CD4-positive, alpha-beta T cell treated with Interleukin-2 at 100 ng/mL for 4 hours (primary cell): ENCODE data around the gene DUSP14.
"Not testable (repeated sequence)": the region's sequence is repeated elsewhere in the genome, so short reads cannot be mapped to it uniquely, and the experiment has no call there.

Source experiments
- DNase-seq: peaks from one replicate; pipeline ENCODE4 v3.0.0-alpha.2; 2020; ENCODE audit warnings: low spot score

Gene DUSP14

DNA sequence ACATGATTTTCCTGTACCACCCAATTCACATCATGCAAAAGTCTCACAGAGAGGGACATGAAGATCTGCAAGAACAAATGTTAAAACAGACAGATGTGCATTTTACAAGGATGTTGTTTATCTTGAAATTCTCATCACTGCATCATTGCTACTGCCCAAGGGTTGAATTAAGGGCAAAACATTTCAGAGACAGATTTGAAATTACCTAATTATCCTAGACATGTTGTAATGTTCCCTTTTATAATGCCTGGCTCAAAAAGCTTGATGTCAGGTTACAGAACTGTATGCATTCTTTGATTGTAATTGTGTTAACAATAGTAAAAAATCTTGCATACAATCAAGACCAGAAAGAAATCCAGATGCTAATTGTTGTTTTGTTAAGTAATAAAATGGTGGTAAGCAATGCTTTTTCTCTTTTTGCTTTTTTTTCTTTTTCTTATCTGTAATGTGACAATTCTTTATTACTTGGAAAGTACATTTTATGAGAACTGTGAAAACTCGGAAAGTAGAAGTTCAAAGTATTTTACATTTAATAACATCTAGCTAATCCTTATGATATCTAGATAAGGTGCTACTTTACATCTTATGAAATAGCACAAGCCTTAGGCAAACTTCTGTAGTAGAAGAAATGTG lies 3.6 kb upstream of the DUSP14 start:
- DNase-seq, result no peak

GRCh38 chr17:37488009-37488604 lies 1.6 kb upstream of the DUSP14 start:
- peak; percentile 3 for DNase-seq

DNA sequence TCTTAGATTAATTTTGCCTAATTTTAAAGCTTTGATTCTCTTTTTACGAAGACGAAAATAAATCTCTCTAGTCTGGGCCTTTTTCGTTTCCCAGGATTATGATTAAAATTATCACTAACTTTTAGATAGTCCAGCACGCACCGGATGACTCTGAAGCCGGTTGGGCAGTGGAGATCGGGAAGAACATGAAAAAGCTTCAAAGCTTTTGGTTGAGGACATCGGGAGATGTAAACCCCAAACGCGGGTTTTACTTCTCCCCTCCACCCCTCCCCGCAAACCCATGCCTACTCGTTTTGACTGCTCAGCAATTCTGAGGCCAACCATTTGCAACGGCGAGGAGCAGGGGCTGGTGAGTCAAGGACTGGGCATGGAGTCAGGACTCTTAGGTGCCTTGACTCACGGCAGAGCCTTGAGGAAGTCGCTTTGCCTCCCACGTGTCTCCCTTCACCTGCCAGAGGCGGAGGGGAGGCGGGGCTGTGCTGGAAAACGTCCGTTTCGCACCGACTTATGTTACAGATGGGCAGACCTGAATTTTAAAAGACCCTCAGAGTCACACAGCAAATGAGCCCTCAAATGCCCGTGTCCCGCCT lies 989 bp upstream of the DUSP14 start:
- peak; percentile 72 for DNase-seq

DNA sequence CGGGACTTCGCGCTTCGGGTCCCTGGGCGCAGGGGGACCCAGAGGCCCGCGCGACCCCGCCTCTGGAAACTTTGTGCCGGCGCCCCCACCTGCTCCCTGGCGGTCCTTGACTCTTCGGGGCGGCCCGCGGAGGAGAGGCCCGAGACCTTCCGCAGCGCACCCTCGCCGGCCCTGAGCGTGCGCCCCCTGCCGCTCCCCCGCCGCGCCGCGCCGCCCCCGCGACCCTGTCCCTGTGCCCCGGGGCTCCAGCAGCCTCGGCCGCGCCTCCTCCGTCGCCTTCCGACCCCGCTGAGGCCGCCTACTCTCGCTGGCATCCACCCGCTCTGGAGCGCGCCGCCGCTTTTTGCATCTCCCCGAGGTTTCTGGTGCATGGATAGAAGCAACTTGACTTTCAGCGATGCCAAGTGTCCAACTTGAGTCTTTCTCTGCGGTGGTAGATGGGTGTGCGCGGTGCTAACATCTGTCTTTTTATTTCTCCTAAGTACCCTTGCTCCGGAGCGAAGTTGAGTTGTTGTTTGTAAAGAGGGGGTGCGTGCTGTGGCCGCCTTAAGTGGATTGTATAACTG lies 414 bp downstream of the DUSP14 start:
- peak; percentile 69 for DNase-seq

- DNase-seq, result no peak
These were observed 1.2 kb downstream of the DUSP14 start for GRCh38 chr17:37490638-37491614.

- no peak for DNase-seq
These were observed 2.5 kb downstream of the DUSP14 start for GRCh38 chr17:37492167-37492566.

GRCh38 chr17:37493249-37494027 lies 3.7 kb downstream of the DUSP14 start:
- no peak for DNase-seq

DNA sequence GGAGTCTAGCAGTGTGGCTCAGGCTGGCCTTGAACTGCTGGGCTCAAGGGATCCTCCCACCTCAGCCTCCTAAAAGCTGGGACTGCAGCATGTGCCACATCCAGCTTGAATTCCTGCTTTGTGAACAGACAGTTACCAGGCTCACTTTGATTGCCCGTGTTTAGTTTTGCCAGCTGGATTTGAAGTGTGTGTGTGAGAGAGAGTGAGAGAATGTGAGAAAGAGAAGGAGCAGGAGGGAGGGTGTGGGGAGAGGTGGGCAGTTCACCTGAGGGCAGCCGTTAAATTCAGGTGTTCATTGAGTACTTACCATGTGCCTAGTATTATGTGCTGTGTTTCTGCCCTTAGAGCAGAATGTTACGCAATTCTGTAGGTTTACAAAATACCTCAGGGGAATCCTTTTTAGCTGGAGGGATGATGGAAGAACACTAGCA lies 4.7 kb downstream of the DUSP14 start:
- no peak for DNase-seq

DNA sequence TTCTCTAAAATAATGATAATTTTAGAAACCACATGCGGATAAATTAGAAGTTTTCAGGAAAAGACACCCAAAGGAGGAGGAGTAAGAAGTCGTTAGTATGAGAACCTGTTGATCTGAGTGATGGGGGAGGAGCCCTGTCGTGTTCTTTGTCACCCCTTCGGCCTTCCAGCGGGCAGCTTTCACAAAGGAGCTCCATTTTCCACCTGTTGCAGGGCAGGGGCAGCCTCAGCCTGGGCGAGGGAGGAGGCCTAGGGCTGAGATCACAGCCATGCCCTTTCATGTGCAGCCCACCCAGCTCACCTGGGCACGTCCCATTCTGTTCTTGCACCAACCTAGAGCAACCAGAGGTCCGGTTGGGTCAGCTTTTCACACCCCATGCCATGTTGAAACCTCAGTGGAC lies 5.3 kb downstream of the DUSP14 start:
- no peak for DNase-seq

- no peak for DNase-seq
These were observed 10.7 kb downstream of the DUSP14 start for GRCh38 chr17:37500378-37500777.

- no peak for DNase-seq
These were observed 12.6 kb downstream of the DUSP14 start for GRCh38 chr17:37502009-37502936.

DNA sequence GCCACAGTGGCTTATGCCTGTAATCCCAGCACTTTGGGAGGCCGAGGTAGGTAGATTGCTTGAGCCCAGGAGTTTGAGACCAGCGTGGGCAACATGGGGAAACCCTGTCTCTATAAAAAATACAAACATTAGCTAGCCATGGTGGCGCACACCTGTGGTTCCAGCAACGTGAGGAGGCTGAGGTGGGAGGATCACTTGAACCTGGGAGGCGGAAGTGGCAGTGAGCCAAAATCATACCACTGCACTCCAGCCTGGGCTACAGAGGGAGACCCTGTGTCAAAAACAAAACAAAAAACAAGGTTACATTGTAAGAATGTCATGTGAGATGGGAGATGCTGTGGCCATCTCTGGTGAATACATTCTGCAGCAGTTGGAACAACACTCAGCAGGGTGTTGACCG lies 13.5 kb downstream of the DUSP14 start:
- DNase-seq, result no peak

DNA sequence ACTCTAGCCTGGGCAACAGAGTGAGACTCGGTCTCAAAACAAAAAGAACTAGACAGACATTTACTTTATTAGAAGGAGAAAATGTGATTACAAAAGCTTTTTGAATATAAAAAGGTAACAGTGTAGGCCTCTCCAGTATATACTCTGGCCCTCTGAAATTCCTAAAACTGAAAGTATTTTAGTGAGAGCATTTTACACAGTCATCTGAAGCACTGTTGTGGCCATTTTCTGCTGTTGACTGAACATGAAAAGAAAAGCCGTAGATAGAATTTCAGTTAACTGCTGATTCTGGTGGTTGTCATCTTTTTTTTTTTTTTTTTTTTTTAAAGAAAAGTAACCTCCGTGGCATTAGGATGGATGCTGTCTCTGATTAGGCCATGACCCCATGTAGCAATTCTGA lies 15.6 kb downstream of the DUSP14 start:
- DNase-seq, result no peak

DNA sequence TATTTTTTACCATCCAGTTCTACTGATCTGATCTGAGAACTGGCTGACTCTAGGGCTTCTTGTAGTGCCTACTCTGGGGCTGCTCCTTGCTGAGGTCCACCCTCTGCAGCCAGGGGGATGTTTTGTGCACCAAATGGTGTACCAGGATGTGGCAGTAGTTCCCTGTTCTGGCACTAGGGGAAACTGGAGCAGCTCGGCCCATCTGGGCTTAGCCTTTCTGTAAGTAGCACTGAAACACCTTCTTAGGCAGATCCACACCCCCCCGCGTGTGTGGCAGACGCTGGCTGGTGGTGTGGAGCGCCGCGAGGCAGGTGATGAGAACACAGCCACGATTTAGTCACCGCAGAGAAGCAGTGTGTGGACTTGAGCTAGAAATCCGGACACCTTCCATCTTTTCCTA lies 17.0 kb downstream of the DUSP14 start:
- DNase-seq, result no peak

DNA sequence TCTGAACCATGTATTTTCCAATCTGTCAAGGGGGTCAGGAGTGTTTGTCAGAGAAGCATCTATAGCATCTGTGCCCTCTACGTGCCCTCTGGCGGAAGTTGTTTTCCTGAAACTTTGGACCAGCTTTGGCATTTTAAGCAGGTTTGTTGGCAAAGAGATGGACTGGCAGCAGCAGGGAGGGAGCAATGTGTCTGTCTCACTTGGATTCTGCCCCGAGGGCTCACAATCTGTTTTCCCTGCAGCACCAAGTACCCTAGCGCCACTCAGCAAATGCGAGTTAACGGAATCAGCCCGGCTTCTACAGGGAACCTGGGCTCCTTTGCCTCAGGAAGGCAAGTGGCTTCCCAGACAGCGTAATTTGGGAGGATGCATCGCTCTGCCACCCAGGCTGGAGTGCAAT lies 17.4 kb downstream of the DUSP14 start:
- DNase-seq, result no peak

DNA sequence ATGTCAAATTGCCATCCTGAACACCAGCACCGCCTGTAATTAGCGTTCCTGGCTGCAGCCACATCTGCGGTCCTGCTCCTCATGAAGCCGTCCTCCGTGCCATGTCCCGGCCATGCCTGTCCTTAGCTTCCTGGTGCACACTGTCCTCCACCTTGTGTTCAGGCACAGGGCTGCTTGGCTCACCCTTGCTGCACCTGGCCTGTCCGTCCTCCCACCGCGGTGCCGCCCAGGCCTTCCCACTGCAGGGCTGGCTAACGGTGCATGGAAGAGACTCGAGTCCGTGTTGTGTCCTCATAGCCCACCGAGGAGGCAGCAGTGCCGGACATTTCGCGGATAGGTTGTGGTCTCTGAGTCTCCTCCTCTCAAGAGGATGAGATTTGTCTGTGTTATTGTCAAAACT lies 20.4 kb downstream of the DUSP14 start:
- DNase-seq, result no peak

DNA sequence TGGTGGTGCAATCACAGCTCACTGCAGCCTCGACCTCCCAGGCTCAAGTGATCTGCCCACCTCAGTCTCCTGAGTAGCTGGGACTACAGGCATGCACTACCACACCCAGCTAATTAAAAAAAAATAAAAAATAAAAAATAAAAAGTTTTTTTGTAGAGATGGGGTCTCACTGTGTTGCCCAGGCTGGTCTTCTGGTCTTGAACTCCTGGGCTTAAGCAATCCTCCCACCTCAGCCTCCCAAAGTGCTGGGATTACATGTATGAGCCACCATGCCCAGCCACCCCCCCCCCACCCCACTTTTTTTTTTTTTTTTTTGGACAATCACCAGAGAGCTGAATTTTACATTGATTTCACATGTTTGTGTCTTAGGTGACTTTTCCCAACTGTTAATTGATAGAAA lies 22.0 kb downstream of the DUSP14 start:
- not testable (repeated sequence) for DNase-seq

DNA sequence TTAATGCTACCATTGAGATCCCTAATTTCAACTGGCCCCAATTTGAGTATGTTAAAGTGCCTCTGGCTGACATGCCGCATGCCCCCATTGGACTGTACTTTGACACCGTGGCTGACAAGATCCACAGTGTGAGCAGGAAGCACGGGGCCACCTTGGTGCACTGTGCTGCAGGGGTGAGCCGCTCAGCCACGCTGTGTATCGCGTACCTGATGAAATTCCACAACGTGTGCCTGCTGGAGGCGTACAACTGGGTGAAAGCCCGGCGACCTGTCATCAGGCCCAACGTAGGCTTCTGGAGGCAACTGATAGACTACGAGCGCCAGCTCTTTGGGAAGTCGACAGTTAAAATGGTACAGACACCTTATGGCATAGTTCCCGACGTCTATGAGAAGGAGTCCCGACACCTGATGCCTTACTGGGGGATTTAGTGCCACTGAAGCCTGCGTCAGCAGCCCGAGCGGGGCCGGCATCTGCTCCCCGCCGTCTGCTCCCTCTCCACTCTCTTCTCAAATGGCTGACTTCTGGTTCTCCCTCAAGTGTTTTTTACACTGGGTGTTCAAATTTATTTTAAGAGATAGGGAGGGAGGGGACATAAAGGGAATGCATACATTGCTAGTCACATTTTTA lies 22.9 kb downstream of the DUSP14 start:
- no peak for DNase-seq

- DNase-seq, result no peak
These were observed 24.0 kb downstream of the DUSP14 start for GRCh38 chr17:37513711-37514110.

GRCh38 chr17:37516127-37516571 lies 26.5 kb downstream of the DUSP14 start:
- no peak for DNase-seq
